HG02870 (cell line): ENCODE results near the gene OGN.
"Not testable (repeated sequence)": the region's sequence is repeated elsewhere in the genome, so short reads cannot be mapped to it uniquely, and the experiment has no call there.

ENCODE experiments used
- ATAC-seq: cut with Tn5 transposase; IDR thresholded peaks from one replicate; pipeline ENCODE4 v1.9.1; 2021; ENCODE audit warnings: mild to moderate bottlenecking, moderate library complexity; ENCODE audit not compliant: unreplicated experiment

The OGN gene

GRCh38 chr9:92404042-92404836 is at the start of gene OGN:
Gene OGN (minus strand): TSS chr9:92404578. CDS start chr9:92403407, 1,171 bp downstream.
- ATAC-seq, result no peak

GRCh38 chr9:92446536-92446935 is 42.2 kb upstream of the OGN start:
- no peak for ATAC-seq

GRCh38 chr9:92444841-92445240 is 40.5 kb upstream of the OGN start:
- no peak for ATAC-seq

GRCh38 chr9:92440751-92441046 is 36.3 kb upstream of the OGN start:
- no peak for ATAC-seq

- ATAC-seq, result no peak
These were observed 35.8 kb upstream of the OGN start for GRCh38 chr9:92439921-92440750.

GRCh38 chr9:92438900-92439526 is 34.6 kb upstream of the OGN start:
- no peak for ATAC-seq

- no peak for ATAC-seq
These were observed 30.9 kb upstream of the OGN start for GRCh38 chr9:92435263-92435662.

GRCh38 chr9:92432972-92433548 is 28.7 kb upstream of the OGN start:
- no peak for ATAC-seq

- ATAC-seq, result no peak
These were observed 28.0 kb upstream of the OGN start for GRCh38 chr9:92432350-92432749.

GRCh38 chr9:92429836-92430235 is 25.5 kb upstream of the OGN start:
- no peak for ATAC-seq

GRCh38 chr9:92426501-92427145 is 22.2 kb upstream of the OGN start:
- no peak for ATAC-seq

GRCh38 chr9:92425474-92425873 is 21.1 kb upstream of the OGN start:
- ATAC-seq, result no peak

GRCh38 chr9:92424340-92424739 is 20.0 kb upstream of the OGN start, which contains the start of gene OMD:
Gene OMD (minus strand): TSS chr9:92424471. CDS start chr9:92417558, 6,913 bp downstream.
- no peak for ATAC-seq

GRCh38 chr9:92423612-92424011 is 19.2 kb upstream of the OGN start:
- no peak for ATAC-seq

- ATAC-seq, result no peak
These were observed 18.4 kb upstream of the OGN start for GRCh38 chr9:92422611-92423338.

GRCh38 chr9:92414566-92414965 is 10.2 kb upstream of the OGN start:
- ATAC-seq, result no peak

- ATAC-seq, result not testable (repeated sequence)
These were observed 6.8 kb upstream of the OGN start for GRCh38 chr9:92411157-92411556.

GRCh38 chr9:92408747-92409478 is 4.5 kb upstream of the OGN start:
- no peak for ATAC-seq

GRCh38 chr9:92407818-92408217 is 3.4 kb upstream of the OGN start:
- ATAC-seq, result no peak

GRCh38 chr9:92406477-92406876 is 2.1 kb upstream of the OGN start:
- ATAC-seq, result no peak
